Measurements from ENCODE around the gene TRIM71.

DNA sequence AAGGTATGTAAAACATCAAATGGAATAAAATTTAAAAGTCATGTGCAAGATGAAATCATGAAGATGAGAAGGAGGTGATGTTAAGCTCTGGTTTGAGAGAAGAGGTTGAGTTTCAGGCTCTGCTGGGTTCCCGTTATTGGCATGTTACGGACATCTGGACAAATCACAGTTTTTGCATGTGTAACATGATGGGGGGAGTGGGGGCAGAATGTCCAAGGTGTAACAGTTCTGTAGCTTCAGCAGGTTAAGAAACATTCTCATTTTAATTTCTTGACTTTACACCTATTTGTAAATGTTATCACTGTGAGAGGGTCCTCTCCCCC lies 17.2 kb downstream of the TRIM71 start:
- TF ChIP-seq, protein P1, sequence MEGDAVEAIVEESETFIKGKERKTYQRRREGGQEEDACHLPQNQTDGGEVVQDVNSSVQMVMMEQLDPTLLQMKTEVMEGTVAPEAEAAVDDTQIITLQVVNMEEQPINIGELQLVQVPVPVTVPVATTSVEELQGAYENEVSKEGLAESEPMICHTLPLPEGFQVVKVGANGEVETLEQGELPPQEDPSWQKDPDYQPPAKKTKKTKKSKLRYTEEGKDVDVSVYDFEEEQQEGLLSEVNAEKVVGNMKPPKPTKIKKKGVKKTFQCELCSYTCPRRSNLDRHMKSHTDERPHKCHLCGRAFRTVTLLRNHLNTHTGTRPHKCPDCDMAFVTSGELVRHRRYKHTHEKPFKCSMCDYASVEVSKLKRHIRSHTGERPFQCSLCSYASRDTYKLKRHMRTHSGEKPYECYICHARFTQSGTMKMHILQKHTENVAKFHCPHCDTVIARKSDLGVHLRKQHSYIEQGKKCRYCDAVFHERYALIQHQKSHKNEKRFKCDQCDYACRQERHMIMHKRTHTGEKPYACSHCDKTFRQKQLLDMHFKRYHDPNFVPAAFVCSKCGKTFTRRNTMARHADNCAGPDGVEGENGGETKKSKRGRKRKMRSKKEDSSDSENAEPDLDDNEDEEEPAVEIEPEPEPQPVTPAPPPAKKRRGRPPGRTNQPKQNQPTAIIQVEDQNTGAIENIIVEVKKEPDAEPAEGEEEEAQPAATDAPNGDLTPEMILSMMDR (IDR thresholded peaks at IDR 0.05; ENCODE audit: poor library complexity): no peak
- no peak for TF ChIP-seq EZH2phosphoT487 (IDR thresholded peaks at IDR 0.05; ENCODE audit: low read depth, severe bottlenecking, unreplicated experiment)
